ENCODE measurements around the gene S100A7A. TPM values are rescaled to one million over a fixed set of nuclear protein-coding genes. Genes with fewer than 3 reads are reported as not detected.

Gene S100A7A
- total and polyA plus RNA-seq, 2 of the 13 experiments (the other 11 are each of a cell fraction or from before 2014, with no cell fraction given), result not detected

DNA sequence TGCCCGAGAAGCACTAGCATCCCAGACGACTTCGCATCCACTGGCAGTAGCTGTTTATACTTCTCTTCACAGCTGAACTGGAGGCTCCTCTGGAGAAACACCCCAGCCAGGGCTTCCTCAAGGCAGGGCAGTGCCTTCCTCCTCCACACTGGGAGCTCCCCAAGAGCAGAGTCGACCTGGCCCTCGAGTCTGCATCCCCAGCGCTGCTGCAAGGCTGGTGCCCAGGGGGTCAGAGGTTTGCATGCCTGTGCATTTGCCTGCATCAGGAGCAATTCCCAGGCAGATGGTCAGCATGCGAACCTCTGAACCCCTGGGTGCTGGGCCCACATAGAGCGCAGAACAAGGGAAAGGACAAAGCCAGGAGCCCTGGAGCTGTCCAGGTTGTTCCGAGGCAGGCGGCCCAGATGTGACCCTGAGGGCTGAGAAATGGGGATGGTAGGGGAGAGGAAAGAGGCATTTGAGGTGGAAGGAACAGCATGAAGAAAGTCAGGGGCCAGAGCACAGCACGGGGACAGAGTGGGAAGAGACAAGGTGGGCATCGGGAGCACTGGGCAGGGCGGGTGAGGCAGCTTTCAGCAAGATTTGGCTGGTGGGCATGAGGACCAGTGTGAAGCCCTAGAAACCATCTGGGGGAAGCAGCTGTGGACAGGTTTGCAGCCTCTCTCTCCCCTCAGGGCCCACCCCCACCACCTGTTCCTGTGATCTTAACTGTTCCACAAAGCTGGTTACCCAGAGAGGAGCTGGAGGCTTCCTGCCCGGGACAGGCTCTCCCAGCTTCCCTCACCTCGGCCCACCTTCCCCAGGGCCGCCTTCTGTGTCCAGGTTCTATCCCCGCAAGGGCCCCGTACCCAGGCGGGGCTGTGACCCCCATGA, 19.0 kb upstream of the S100A7A start:
- 9% methylated on average over 10 of the region's 19 CpGs for WGBS (ENCODE audit: low lambda C conversion rate)
- Histone ChIP-seq H3K4me1 (ENCODE audit: insufficient read depth, low read length) (no peaks in the 10 kb centered on the region), H3K27me3 (ENCODE audit: control insufficient read depth in 1 of 2, insufficient read depth in 2 of 2, low read length in 2 of 2) (peaks cover 2 to 57% of the 10 kb centered on the region in 2 experiments; a peak in 4 of 5 replicates), H3K36me3 (replicated peaks in 1 of 2; ENCODE audit: control insufficient read depth in 1 of 2, insufficient read depth in 2 of 2, low read length in 2 of 2) (no peaks in the 10 kb centered on the region), H3K79me2 (ENCODE audit: insufficient read depth, low read length) (no peaks in the 10 kb centered on the region), H3K9ac (ENCODE audit: insufficient read depth, low read depth, low read length) (no peak overlapping the region), H4K20me1 (ENCODE audit: insufficient read depth, low read length) (no peaks in the 10 kb centered on the region), H2AFZ (ENCODE audit: low read length) (no peak overlapping the region), H3K27ac (ENCODE audit: extremely low read length, insufficient read depth, low read length) (no peak overlapping the region), H3K9me3 (ENCODE audit: low read length) (no peaks in the 10 kb centered on the region), H3K4me2 (ENCODE audit: low read depth, low read length) (no peak overlapping the region), H3K4me3 (replicated peaks in 1 of 3; ENCODE audit: insufficient read depth in 1 of 3, low read depth in 2 of 3, low read length in 3 of 3) (no peak overlapping the region)
- no peak for FAIRE-seq
- intact Hi-C loops (cut with micrococcal nuclease; ENCODE audit: unreplicated experiment) (loop anchor here (10.0 kb wide), 2 partner anchors 62 to 1002 kb away; no protein-coding TSS in a partner anchor), in situ Hi-C loops (cut with HindIII; ENCODE audit: extremely low pct_ligation_motif_present, low pct_unique_long_range_greater_than_20kb) (no loop called here)
- no TSS peak for BruUV-seq (replicated peaks)
- ChIA-PET POLR2A (no interaction called here), CTCF (ENCODE audit: low intra/inter-chr PET ratio, low total read pairs) (no interaction called here)
- DNase-seq (ENCODE audit: low spot score), result no peak
- no peak for ATAC-seq
- TF ChIP-seq ARNT (IDR thresholded peaks at IDR 0.05), result no peak
- no peak for TF ChIP-seq EHMT2 (IDR thresholded peaks at IDR 0.05; ENCODE audit: borderline replicate concordance, low read depth, low read length)
- TF ChIP-seq ZNF180 (CRISPR knock-in tag; IDR thresholded peaks at IDR 0.05; ENCODE audit: borderline replicate concordance, low read depth), result no peak
- TF ChIP-seq POGZ (CRISPR knock-in tag; IDR thresholded peaks at IDR 0.05), result no peak
- no peak for TF ChIP-seq ZNF550 (CRISPR knock-in tag; IDR thresholded peaks at IDR 0.05; ENCODE audit: borderline replicate concordance)
- TF ChIP-seq SRY (CRISPR knock-in tag; IDR thresholded peaks at IDR 0.05), result no peak
- TF ChIP-seq ZNF75D (CRISPR knock-in tag; IDR thresholded peaks at IDR 0.05; ENCODE audit: borderline replicate concordance), result no peak
- TF ChIP-seq MTA1 (CRISPR knock-in tag; IDR thresholded peaks at IDR 0.05; ENCODE audit: borderline replicate concordance), result no peak
- TF ChIP-seq, protein P1, sequence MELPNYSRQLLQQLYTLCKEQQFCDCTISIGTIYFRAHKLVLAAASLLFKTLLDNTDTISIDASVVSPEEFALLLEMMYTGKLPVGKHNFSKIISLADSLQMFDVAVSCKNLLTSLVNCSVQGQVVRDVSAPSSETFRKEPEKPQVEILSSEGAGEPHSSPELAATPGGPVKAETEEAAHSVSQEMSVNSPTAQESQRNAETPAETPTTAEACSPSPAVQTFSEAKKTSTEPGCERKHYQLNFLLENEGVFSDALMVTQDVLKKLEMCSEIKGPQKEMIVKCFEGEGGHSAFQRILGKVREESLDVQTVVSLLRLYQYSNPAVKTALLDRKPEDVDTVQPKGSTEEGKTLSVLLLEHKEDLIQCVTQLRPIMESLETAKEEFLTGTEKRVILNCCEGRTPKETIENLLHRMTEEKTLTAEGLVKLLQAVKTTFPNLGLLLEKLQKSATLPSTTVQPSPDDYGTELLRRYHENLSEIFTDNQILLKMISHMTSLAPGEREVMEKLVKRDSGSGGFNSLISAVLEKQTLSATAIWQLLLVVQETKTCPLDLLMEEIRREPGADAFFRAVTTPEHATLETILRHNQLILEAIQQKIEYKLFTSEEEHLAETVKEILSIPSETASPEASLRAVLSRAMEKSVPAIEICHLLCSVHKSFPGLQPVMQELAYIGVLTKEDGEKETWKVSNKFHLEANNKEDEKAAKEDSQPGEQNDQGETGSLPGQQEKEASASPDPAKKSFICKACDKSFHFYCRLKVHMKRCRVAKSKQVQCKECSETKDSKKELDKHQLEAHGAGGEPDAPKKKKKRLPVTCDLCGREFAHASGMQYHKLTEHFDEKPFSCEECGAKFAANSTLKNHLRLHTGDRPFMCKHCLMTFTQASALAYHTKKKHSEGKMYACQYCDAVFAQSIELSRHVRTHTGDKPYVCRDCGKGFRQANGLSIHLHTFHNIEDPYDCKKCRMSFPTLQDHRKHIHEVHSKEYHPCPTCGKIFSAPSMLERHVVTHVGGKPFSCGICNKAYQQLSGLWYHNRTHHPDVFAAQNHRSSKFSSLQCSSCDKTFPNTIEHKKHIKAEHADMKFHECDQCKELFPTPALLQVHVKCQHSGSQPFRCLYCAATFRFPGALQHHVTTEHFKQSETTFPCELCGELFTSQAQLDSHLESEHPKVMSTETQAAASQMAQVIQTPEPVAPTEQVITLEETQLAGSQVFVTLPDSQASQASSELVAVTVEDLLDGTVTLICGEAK (IDR thresholded peaks at IDR 0.05), result no peak
- TF ChIP-seq, protein P1 (CRISPR knock-in tag; IDR thresholded peaks at IDR 0.05), result no peak
- TF ChIP-seq, protein P2, sequence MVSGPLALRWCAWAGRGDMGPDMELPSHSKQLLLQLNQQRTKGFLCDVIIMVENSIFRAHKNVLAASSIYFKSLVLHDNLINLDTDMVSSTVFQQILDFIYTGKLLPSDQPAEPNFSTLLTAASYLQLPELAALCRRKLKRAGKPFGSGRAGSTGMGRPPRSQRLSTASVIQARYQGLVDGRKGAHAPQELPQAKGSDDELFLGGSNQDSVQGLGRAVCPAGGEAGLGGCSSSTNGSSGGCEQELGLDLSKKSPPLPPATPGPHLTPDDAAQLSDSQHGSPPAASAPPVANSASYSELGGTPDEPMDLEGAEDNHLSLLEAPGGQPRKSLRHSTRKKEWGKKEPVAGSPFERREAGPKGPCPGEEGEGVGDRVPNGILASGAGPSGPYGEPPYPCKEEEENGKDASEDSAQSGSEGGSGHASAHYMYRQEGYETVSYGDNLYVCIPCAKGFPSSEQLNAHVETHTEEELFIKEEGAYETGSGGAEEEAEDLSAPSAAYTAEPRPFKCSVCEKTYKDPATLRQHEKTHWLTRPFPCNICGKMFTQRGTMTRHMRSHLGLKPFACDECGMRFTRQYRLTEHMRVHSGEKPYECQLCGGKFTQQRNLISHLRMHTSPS (CRISPR knock-in tag; IDR thresholded peaks at IDR 0.05; ENCODE audit: low read depth), result no peak
- TF ChIP-seq MBD4 (IDR thresholded peaks at IDR 0.05; ENCODE audit: borderline replicate concordance, low read length), result no peak
- no peak for TF ChIP-seq EED (CRISPR knock-in tag; IDR thresholded peaks at IDR 0.05)
- no peak for TF ChIP-seq MZF1 (CRISPR knock-in tag; IDR thresholded peaks at IDR 0.05; ENCODE audit: borderline replicate concordance)
